LNCaP clone FGC (cell line): ENCODE data around the gene FAM118A.

Experiments used
- DNase-seq: peaks from one replicate; pipeline ENCODE4 v3.0.0-alpha.2; 2011; ENCODE audit warnings: low read depth
- H3K4me3 ChIP-seq: 2 replicates; pipeline ENCODE4 v1.5.1; 2011; ENCODE audit warnings: mild to moderate bottlenecking, low read depth, low read length, control low read depth
- CTCF ChIP-seq: IDR thresholded peaks from 2 replicates; pipeline ENCODE4 v1.5.1; 2012; ENCODE audit warnings: mild to moderate bottlenecking; ENCODE audit not compliant: control insufficient read depth, insufficient read depth; ENCODE audit errors: extremely low read depth

The FAM118A gene

GRCh38 chr22:45310977-45311531 is 1.3 kb downstream of the FAM118A start:
- peak overlapping the region; percentile 84 for H3K4me3 ChIP-seq
- no peak for DNase-seq
- no peak for TF ChIP-seq CTCF

- H3K4me3 ChIP-seq = no peak overlapping the region
- DNase-seq = no peak
- TF ChIP-seq CTCF = no peak
Observed at GRCh38 chr22:45312415-45312814, 2.7 kb downstream of the FAM118A start.

GRCh38 chr22:45312856-45313255 is 3.1 kb downstream of the FAM118A start:
- no peak for TF ChIP-seq CTCF
- H3K4me3 ChIP-seq = no peak overlapping the region
- no peak for DNase-seq

GRCh38 chr22:45314054-45314721 is 4.5 kb downstream of the FAM118A start:
- DNase-seq = no peak
- H3K4me3 ChIP-seq = peak overlapping the region; percentile 14; the same call in 1 of the 2 replicates
- TF ChIP-seq CTCF = no peak

GRCh38 chr22:45314786-45315185 is 5.1 kb downstream of the FAM118A start:
- peak overlapping the region; percentile 12; the same call in 1 of the 2 replicates for H3K4me3 ChIP-seq
- no peak for DNase-seq
- no peak for TF ChIP-seq CTCF

- no peak for TF ChIP-seq CTCF
- H3K4me3 ChIP-seq = no peak overlapping the region
- DNase-seq = no peak
Observed at GRCh38 chr22:45316796-45317526, 7.2 kb downstream of the FAM118A start.
